GM18867 (cell line): ENCODE results near the gene ATXN7L1.

Experiments used
- ATAC-seq: cut with Tn5 transposase; IDR thresholded peaks from one replicate; pipeline ENCODE4 v1.9.1; 2021; ENCODE audit warnings: mild to moderate bottlenecking, moderate library complexity; ENCODE audit not compliant: unreplicated experiment

Gene ATXN7L1

DNA sequence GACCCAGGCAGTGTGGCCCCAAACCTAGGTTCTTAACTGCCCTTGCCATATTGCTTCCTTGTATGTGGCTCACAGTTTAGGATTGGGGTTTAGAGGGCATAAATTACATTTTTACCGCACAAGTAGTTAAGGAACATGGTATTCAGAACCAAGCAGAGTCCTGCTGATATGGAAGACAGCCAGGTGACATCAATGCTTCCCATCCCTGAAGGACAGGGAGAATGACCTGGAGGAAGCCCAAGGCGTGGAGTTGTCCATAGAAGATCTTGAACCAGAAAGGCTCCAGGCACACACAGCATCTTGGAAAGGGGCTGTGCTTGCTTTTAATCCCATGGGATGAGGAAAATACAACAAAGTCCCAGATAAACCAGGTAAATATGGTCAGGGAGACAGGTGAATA is 48.3 kb downstream of the ATXN7L1 start:
- no peak for ATAC-seq

- no peak for ATAC-seq
Observed at GRCh38 chr7:105827151-105827875, 49.1 kb downstream of the ATXN7L1 start.

DNA sequence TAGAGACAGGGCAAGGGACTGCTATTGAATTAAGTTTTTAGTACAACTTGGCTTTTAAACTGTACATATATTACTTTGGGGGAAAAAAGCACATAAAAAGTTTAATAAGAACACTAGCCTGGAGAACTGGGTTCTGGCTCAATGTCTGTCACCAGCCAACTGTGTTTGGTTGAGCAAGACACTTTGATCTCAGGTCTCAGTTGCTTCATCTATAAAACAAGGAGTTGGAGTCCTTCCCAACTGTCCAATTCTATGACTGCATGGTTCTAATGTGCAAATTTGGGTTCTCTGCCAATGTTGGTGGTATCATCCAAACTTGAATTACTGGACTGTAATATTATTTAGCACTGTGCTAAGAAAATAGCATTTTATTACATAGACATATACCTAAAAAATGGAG is 50.3 kb downstream of the ATXN7L1 start:
- no peak for ATAC-seq

- ATAC-seq: no peak
Observed at GRCh38 chr7:105825371-105825770, 51.0 kb downstream of the ATXN7L1 start.

- ATAC-seq: no peak
Observed at GRCh38 chr7:105822806-105823205, 53.6 kb downstream of the ATXN7L1 start.

GRCh38 chr7:105821527-105821926 is 54.9 kb downstream of the ATXN7L1 start:
- ATAC-seq: no peak

DNA sequence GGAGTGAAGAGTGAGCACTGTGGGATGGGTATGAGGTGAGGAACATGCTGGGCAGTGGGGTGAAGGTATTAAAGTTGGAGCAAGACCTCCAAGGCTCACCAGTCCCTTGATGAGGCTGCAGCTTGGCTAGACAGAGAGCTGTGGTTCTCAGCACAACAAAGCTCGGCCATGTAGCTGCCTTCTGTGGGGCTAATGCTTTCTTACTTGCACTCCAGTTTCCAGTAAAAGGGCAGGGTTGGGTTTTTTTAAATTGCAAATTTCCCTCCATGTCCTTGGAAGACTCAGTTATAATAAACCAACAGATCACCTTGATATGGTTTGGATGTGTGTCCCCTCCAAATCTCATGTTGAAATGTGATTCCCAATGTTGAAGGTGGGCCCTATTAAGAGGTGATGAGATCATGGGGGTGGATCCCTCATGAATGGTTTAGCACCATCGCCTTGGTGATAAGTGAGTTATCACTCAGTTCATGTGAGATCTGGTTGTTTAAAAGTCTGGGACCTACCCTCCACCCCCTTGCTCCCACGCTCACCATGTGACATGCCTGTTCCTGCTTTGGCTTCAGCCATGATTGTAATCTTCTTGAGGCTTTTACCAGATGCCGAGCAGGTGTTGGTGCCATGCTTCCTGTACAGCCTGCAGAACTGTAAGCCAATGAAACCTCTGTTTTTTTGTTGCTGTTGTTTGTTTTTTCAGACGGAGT is 55.9 kb downstream of the ATXN7L1 start:
- ATAC-seq: no peak

DNA sequence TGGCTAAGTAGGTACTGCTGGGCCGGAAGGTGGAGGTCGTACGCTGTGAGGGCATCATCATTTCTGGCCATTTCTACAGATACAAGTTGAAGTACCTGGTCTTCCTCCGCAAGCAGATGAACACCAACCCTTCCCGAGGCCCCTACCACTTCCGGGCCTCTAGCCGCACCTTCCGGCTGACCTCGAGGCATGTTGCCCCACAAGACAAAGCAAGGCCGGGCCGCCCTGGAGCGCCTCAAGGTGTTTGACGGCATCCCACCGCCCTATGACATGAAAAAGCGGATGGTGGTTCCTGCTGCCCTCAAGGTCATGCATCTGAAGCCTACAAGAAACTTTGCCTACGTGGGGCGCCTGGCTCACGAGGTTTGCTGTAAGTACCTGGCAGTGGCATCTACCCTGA is 56.8 kb downstream of the ATXN7L1 start:
- no peak for ATAC-seq

DNA sequence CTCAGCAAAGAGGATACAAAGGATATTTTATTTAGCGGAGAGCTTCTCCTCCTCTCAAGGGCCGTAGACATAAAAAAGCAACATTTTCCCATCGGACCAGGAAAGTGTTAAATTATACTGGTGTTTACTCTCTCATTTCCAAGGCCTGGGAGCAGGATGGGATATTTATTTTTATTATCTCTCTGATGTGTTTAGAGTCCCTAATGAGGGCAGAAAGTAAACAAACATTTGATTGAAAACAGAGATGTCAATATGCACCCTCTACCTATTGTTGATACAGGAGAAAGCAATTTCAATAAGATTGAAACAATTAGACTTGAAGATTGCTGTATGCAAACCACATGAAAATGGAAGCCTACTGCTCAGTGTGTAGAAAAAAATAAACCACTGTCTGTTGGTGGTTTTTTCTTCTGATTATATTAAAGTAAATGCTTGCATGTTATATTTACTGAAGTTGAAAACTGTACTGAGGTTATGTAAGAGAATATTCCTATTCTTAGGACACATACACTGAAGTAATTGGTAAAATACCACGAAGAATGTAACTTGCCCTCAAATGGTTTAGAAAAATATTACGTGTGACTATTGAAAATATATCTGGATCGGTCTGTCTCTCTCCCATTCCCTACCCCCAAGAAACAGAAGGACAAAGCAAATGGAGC is 59.3 kb downstream of the ATXN7L1 start:
- ATAC-seq: no peak

- ATAC-seq: no peak
Observed at GRCh38 chr7:105816266-105816843, 60.0 kb downstream of the ATXN7L1 start.

GRCh38 chr7:105815576-105815975 is 60.8 kb downstream of the ATXN7L1 start:
- no peak for ATAC-seq

DNA sequence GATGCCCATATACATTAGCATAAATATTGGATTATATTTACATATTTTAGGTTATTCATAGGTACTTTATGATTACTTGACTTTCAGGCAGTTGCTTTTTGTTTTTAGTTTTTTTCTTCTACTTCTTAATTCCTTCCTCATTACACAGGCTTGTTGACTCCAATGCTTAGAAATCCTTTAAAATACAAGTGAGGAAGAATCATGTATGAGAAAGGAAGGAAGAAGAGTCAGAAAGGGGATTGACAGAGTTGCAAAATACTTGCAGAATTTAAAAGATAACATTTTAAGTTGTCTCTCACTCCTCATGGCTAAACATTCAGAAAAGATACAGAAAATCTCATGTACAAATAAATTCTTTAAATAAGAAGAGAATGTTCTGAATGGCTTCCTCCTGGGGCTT is 61.9 kb downstream of the ATXN7L1 start:
- ATAC-seq: no peak

DNA sequence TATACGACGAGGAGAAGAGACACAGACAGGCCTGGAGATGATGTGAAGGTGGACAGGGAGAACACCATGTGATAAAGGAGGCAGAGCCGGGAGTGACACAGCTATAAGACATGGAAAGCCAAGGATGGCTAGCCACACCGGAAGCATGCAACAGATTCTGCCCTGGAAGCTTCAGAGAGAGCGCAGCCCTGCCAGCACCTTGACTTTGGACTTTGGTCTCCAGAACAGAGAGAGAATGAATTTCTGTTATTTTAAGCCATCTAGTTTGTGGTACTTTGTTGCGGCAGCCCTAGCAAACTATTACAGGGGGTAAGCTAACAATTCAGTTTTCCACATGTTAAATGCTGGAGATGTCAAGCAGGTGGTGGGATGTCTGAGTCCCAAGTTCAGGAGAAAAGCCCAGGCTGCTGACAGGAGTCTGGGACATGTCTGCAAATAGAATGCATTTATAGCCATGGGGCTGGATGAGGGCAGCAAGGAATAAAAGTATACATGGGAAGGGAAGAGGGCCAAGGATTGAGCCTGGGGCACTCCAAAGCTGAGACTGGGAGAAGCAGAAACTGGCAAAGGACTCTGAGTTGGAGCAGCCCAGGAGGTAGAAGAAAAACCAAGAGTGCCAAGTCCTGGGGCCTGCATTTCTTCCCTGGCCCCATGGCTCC is 65.1 kb downstream of the ATXN7L1 start:
- no peak for ATAC-seq

GRCh38 chr7:105810556-105810955 is 65.8 kb downstream of the ATXN7L1 start:
- no peak for ATAC-seq

GRCh38 chr7:105808703-105809590 is 67.5 kb downstream of the ATXN7L1 start:
- ATAC-seq: peak; percentile 97

DNA sequence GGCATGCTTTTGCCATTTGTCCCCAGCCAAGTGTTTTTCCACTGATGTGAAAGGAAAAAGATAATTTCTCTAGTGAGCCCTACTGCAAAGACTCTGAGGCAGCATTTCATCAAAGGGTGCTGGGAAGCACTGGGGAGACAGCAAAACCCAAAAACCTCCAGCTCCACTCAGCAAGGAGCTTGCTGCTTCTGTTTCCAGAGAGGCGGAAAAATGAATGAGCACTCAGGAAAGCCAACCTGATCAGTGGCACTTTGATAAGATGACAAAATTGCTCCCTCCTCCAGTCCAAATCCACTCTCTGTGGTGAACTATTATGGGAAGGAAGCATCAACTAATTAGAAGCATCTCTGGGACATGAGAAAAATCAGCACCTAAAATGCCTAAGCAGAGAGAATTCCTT is 68.2 kb downstream of the ATXN7L1 start:
- ATAC-seq: no peak

DNA sequence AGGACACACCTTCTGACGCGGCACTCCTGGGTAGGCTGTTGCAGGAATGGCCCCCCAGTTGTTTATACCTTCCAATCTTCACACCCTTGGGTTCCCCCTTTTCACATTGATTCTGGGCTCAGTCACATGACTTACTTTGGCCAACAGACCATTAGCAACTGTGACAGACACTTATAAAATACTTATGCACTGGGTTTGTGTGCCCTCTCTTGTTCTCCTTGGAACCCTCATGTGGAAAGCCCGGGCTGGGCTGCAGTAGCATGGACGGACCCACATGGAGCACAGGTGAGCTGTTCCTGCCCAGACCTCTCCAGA is 69.0 kb downstream of the ATXN7L1 start:
- ATAC-seq: no peak

DNA sequence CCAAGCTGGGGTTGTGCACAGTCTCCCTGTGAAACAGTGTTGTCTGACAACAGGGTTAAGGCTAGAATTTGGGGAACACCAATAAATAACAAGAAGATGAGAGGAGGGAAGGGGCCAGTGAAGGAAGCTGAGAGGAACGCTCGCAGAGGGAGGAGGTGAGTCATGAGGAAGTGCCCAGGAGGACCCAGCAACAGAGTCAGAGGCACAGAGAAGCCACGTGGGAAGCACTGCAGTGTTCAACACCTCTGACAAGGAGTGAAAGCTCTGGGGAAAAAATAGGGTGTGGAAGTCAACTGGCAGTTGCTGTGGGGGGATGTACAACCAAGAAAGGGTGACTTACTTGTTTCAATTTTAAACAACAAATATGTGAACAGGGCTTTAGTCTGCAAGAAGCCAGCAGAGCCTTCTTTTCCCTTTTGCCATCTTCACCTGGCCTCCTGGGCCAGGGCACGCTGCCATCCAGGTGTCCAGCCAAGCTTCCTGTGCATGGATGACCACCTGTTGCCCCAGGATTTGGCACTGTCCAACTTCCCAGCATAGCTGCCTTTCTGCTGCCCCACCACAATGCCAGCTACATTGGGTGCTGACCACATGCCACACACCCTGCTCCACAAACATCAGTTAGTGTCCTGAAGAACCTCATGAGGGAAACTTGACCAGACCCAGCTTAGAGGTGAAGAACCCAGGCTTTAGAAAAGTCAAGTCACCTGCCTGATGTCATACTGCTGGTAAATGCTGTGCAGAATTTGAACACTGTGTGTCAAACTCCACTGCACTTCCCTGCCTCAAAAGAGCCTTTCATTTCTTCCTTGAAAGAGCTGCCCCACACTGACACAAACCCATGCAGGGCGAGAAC is 69.6 kb downstream of the ATXN7L1 start:
- peak; percentile 38 for ATAC-seq

GRCh38 chr7:105805447-105806019 is 70.9 kb downstream of the ATXN7L1 start:
- no peak for ATAC-seq
